GM21529 (cell line): ENCODE results near the gene ACTN1.

Experiments used
- ATAC-seq: cut with Tn5 transposase; IDR thresholded peaks from one replicate; pipeline ENCODE4 v1.9.1; 2021; ENCODE audit not compliant: unreplicated experiment

ACTN1 gene

DNA sequence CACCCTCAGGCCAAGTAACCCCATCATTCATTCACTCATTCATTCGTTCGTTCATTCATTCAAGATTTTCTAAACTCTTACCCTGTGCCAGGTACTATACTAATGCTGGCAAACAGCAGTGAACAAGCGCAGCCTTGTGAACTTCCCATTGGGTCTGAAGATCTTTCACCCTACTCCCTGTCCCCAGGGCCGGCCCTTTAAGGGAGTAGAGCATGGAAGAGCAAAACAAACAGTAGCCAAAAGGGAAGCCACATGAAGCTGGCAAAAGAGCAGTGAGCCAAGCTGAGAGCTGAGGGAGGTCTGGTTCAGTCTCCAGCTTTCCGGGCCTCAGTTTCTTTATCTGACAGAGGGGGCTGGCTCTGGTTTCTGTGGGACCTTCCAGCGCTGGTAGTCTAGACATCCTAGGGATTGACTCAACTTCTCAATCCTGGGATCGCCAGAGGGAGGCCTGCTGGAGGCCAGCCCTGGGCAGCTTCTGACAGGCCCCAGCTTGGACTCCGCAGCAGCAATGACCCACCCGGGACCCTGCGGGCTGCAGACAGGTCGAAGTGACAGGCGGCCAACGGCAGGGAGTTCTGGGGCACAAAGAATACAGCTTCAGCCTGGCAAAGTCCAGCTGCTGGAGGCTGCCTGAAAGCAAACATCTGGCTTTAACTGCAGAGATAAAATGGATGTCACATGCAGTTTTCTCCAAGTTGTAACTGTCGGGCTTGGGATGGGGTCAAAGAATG lies 27.1 kb downstream of the ACTN1 start:
- ATAC-seq = no peak

DNA sequence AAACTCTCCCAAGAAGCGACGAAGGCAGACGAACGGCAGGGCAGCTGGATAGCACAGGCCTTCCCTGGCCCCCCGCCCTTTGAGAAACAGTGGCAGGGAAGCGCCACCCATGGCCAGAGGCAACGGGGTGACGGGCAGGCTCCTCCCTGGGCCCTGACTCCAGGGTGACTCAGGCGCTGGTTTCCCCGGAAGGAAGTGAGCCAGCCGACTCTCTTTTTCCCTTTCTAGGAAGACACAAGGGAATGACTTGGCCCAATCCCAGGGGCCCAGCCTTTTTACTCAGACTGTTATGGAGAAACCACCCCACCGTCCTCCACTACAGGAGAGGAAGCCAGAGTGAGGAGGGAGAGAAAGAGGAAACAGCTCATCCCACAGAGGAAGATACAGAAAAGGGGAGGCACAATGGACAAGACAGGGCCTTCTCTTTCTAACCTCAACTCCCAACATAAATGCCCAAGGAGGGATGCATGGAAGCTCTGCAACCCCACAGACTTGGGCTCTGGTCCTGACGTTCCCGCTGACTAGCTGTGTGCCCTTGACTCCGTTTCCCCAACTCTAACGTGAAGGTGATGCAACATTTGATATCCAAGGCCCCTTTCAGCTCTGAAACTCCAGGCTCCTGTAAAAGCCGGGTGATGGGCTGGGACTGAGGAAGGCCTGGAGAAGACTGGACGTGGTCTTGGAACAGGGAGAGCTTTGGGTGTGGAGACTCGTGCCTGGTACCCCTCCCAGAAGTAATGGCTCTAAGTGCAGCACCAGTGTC lies 27.9 kb downstream of the ACTN1 start:
- ATAC-seq = no peak

DNA sequence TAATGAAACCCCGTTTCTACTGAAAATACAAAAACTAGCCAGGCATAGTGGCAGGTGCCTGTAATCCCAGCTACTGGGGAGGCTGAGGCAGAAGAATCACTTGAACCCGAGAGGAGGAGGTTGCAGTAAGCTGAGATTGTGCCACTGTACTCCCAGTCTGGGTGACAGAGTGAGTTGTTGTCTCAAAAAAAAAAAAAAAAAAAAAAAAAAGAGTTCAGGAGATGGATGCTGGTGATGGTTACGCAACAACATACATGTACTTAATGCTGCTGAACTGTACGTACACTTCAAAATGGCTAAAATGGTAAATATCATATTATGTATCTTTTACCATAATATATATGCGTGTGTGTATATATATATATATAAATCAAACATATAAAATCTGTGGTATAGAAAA lies 29.0 kb downstream of the ACTN1 start:
- ATAC-seq = no peak

DNA sequence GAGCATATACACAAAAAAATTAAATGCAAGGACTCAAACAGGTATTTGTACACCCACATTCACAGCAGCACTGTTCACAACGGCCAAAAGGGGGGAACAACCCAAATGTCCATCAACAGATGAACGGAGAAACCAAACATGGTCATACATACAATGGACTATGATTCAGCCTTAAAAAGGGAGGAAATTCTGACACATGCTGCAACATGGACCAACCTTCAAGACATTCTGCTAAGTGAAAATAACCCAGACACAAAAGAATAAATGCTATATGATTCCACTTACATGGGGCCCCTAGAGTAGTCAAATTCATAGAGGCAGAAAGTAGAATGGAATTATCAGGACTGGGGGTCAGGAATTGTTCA lies 29.5 kb downstream of the ACTN1 start:
- no peak for ATAC-seq

DNA sequence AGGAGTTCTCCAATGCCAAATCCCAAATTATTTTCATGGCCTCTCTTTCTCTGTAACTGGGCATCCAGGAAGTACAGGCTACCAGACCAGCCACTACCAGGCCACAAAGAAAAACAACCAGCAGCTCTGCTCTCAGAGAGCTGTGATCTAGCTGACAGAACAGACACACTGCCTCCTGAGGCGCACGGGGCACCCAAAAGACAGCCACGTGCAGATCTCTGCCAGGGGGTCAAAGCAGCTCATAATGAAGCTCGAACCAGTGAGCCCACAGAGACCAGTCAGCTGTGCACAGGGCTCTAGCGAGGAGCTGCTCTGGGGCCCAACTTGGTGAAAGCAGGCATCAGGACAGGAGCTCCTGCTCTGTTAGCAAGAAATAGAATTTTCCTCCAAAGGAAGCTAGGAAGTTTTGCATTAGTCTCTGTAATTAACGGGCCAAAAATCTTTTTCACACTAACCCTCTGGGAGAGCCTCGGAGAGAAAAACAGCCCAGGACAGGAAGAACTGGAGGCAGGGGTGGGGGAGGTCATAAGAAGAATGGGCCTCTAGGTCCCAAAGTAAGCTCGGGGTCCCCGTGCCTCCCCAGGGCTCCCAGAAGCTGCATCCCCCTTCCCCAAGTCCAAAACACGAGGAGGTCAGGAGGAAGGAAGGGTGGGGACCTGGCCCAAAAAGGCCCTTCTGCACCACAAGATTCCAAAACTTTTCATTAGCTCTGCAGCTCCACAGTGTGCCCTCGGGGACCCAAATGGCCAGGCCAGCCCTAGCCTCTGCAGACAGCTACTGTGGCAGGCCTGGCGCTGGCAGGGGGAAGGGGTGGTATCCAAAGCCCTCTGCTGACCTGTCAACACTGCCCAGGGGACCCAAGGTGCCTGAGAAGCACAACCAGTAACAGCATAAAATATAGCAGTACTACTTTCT lies 30.2 kb downstream of the ACTN1 start:
- ATAC-seq = no peak

DNA sequence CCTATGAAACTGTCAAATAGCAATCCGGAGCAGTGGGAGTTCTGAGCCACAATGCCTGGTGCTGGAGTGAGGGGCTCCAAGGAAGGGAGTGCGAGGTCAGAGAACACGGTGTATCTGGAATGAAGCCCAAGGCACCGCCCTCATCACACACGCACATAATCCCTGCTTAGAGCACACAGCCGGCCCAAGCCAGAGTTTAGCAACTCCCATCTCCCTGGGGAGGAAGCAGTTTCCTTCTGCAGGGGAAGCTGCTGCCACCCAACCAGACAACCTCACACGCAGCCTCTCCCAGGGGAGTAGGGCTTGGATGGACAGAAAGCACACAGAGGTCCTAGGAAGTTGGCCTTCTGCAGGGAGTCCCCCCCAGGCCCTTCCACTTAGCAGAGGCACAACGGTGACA lies 31.3 kb downstream of the ACTN1 start:
- ATAC-seq = no peak

DNA sequence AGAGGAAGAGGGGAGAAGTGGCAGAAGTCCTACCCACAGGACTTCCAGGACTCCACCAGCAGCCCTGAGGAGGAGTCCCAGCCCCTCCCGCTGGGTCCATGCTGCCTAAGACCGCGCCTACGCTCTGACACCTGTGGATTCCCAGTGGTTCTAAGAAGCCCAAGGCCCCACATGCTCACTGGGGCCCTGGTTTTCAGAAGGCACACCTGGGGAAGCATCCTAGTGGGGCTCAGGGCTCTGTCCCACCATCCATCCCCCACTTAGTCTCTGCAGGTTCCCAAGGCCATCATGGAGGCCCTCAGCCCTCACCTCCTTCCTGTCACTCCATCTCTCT lies 32.6 kb downstream of the ACTN1 start:
- no peak for ATAC-seq

DNA sequence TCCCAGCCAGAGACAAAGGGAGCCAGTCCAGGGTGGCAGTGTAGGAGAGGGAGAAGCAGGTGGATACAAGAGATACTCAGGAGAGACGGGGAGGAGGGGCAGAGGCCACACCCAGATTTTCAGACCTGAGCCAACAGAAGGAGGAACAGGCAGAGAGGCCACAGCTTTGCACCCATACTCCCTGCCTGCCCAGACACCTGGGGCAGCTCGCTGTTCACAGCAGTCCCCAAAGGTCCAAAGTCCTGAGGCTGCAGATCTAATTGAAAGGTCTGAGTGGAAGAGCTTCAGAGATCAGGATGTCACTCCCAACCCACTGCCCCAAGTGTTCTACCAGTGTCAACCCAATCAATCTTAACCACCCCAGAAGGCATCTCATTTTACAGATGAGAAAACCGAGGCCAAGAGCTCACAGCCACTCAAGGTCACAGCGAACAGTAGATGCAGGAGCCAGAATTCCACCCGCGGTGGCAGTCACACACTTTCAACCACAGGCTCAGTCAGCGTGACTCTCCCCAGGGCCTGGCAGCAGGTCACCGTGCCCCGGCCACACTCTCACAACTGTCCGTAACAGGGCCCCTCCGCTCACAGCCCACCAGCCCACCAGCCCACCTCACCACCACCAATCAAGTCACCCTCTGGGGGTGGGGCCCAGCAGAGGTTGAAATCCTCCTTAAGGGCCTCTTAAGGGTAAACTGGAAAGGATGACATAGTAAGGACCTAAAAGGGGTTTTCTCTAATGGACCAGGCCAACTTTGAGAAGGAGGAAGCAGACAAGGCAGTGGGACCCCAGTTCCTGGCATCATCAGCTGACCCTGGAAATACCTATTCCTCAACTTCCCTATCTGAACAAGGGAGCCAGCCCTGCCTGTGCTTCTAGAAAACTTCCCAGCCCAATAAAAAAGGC lies 33.3 kb downstream of the ACTN1 start:
- ATAC-seq = no peak

DNA sequence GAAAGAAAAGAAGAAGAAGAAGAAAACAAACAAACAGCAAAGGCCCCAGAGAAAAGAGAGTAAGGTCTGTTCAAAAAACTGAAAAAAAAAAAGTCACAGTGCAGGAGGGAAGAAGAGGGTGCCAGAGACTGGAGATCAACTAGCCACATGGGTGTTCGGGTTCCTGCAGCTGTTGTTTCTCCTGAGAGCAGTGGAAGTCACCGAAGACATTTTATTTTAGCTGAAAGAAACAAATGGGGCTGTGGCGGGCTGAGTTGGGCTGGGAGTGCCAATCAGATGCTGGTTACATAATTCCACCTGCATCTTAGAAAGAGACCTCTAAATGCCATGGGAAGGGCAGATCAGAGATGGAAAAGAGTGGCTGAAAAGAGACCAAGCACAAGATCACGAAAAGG lies 33.9 kb downstream of the ACTN1 start:
- ATAC-seq = no peak

DNA sequence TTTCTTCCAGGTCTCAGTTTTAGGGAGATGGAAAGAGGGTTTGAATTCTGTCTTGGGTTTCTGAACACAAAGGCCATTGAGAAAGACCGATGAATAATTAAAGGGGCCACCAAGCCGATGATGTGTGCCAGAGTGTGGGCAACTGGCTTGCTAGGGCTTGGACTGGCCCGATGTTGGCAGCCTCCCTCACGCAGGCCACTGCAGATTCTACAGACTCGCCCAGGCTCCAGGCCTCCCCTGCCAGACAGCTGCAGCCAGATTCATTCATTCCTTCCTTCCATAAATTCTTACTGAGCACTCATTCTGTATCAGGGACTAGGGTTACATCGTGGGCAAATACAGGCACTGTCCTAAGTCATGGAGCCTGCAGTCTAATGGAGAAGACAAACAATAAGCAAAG lies 34.9 kb downstream of the ACTN1 start:
- no peak for ATAC-seq

DNA sequence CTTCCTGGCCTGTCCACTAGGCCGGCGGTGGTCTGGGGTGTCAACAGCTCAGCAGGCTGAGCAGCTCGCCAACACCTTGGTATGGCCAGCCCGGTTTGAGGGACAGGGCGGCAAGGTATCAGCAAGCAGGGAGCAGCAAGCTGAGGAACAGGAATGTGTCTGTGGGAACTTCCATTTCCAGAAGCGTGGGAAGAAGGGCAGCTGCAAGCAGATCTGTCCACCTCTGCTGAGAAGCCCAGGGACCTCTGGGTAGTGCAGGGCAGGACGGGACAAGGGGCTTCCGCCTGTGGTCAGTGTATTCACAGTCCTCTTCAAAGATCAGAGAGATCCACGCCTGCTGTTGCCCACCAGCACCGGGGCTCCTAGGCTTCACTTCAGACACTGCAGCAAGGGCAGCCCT lies 36.0 kb downstream of the ACTN1 start:
- no peak for ATAC-seq

DNA sequence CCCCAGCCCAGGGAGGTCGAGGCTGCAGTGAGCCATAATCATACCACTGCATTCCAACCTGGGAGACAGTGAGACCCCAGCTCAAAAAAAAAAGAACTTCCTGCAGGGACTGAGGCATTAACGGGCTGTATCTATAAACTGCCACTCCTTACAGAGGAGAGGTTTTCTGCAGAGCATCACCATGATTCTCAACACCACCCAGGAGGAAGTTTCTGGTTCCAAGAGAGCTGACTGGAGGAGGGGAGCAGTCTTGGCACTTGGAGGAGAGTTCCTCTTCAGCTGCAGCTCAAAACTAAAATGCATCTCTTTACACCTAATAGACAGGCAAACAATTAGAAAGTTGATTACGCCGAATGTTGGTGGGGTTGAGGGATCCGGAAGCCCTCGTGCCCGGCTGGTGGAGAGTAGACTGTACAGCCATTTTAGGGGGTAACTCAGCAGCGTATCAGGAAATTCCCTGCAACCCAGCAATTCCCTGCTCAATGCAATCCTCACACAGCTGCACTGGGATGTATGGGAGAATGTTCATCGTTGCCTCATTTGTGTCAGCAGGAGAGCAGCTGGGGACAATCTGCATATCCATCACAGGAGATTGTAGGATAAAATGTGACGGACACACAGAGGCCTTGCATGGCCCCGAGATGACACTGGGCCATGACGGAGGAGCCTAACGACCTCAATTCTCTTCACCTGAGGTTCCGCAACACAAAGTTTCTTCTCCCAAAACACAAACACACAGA lies 36.6 kb downstream of the ACTN1 start:
- ATAC-seq = no peak

DNA sequence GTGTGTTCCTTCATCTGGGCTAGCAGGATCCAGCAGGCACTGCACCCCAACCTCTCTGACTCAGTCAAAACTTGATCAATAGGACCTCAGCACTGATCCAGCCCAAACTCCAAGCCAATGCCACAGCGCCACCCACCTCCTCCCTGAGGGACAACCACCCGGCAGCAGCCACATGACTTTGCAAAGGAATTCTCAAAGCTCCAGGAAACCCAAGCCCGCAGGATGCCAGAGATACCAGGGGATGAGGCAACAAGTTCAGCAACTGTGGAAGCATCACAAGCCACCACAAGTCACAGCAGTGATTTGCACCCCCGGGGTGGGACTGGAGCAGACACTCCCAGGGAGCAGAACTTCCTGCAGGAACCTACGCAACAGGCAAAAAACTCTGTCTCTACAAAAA lies 37.3 kb downstream of the ACTN1 start:
- ATAC-seq = no peak

DNA sequence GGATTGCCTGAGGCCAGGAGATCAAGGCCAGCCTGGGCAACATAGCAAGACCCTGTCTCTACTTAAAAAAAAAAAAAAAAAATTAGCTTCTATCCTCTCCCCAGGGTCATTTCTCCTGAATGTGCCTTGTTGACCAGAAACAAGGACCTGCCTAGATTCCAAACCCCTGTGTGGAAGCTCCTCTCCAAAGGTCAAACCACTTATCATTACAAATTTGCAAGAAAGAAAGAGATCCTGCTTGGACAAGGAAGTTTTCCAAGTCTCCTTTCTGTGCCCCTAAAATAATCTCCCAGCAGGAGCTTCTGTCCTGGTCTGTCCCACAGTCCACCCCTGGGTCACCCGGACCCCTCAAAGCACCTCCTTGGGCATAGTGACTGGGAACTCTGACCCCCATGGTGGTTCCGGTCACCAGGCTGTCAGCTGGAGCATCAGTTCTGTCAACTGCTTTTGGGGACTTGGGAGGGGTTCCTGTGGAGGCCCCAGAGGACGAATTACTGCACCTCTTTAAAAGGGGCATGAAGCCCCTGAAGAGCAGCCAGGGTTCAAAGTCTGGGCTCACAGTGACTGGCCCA lies 38.4 kb downstream of the ACTN1 start:
- no peak for ATAC-seq

DNA sequence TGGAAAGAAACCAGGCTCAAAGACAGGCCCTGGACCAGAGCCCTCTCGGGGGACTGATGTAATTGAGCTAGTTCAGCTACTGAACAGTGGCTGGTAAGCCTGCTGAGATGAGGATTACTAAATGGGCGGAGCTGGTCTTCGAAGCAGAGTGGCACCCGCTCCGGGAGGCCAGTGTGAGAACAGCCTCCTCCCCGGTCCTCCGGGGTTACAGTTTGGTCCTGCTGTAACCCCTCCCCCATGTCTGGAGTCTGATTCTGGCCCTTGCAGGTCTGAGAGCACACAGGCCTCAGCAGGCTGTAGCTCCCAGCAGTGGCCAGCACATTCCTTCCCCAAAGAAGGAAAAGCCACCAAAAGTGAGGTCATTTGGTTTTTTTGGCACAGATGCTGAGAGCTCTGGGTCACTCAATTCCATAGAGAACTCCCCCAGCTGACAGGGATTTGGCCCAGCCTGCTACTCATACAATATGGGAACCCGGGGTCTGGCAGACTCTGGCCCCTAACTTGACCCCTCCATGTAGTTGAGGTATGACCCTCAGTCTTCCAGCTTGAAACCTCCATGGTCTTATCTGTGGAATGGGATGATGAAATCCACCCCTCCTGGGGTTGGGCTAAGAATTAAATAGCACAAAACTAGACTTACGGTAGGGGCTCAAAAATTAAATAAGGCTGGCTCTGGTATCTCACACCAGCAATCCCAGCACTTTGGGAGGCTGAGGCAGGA lies 39.0 kb downstream of the ACTN1 start:
- no peak for ATAC-seq

DNA sequence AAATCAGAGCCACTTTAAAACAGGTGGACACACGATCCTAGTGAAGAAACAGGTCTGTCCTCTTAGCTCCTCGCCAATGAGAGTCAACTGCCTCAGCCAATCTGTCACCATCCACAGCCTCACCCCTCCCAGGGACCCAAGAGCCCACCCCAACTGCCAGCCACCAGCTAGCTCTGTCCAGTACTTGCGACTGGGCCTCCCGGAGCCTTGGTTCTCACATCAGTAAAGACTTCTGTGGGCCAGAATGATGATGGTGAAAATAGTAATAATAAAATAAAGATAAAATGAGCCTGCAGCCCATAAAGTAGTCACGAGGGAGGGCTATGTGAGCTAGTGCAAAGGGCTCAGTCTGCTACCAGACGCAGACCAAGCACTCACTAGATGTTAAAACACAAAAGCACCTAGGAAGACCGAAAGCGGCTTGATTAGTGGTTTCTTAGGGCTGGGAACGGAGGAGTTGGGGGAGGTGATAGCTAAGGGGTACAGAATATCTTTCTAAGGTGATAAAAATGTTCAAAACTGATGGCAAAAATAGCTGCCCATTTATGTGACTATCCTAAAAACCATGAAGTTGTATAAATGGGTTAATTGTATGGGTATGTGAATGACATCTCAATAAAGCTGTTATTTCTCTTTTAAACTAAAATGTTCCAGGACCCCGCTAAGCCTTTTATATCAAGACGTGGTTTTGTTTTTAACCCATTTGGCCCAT lies 39.8 kb downstream of the ACTN1 start:
- ATAC-seq = no peak

DNA sequence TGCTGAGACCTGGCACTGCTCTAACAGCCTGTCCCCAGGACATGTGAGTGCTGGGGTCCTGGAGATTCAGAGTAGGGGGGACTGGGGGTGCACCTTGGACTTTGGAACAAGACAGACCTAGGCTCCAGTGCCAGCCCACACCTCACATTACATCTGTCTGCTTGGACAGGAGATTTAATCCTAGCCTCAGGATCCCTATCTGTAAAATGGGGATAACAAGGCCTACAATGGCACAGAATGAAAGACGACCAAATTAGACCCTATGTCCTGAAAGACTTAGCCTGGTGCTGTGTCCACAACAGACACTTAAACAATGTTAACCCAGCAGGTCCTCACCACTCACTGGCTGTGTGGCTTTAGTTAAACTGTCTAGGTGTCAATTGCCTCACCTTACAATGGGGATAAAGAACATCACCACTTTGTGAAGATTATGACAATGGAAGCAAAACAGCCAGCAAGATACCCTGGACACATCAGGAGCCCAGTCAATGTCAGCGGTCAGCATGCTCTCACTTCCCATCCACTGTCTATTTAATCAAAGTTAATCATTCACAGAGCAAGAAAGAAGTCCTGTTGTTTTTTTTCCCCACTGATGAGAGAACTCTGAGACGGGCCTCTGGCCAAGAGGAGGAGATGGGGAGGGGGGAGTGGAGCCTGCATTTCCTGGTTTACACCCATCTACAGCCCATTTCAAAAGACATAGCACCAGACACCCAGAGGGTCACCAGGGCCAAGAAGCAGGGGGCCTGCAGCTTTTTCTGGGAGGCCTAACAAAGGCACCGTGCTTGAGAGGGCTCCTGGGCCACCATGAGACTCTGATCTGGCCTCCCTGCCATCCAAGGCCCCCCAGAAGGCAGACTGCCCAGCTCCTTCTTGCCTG lies 40.6 kb downstream of the ACTN1 start:
- ATAC-seq = no peak
